GM12892 (cell line): ENCODE data around the gene SERPINE1.

Experiments
- POLR2A ChIP-seq: IDR thresholded peaks from 2 replicates; pipeline ENCODE4 v1.6.1; 2011; ENCODE audit warnings: low read depth, low read length, control low read depth
- POLR2AphosphoS5 ChIP-seq: IDR thresholded peaks from 2 replicates; pipeline ENCODE4 v1.6.1; 2011; ENCODE audit warnings: low read depth, low read length, control low read depth
- TAF1 ChIP-seq: IDR thresholded peaks from 2 replicates; pipeline ENCODE4 v1.6.1; 2011; ENCODE audit warnings: low read depth, mild to moderate bottlenecking, control low read depth, low read length, borderline replicate concordance

GRCh38 chr7:101087334-101088068 lies 39.4 kb upstream of the SERPINE1 start:
- no peak for TF ChIP-seq POLR2AphosphoS5
- TF ChIP-seq POLR2A, result no peak
- no peak for TF ChIP-seq TAF1
